ENCODE measurements around the gene MAP2K5. TPM values are rescaled to one million over a fixed set of nuclear protein-coding genes. Genes with fewer than 3 reads are reported as not detected.

Gene MAP2K5
- total RNA-seq, 4 donors from 2014 or later: 7.2 to 14.2 (median 9.3) TPM

GRCh38 chr15:67521783-67522568 lies 20.5 kb upstream of the MAP2K5 start:
- no peak for TF ChIP-seq CTCF (IDR thresholded peaks at IDR 0.05)
- DNase-seq (ENCODE audit: low spot score) (no peak), ATAC-seq (ENCODE audit: low FRiP score) (peak; percentile 25)

- ATAC-seq (ENCODE audit: low FRiP score) (no peak), DNase-seq (ENCODE audit: low spot score) (no peak)
- no peak for TF ChIP-seq CTCF (IDR thresholded peaks at IDR 0.05)
These were observed 19.2 kb upstream of the MAP2K5 start for GRCh38 chr15:67523330-67523729.

- ATAC-seq (ENCODE audit: low FRiP score) (no peak), DNase-seq (ENCODE audit: low spot score) (no peak)
- no peak for TF ChIP-seq CTCF (IDR thresholded peaks at IDR 0.05)
These were observed 18.3 kb upstream of the MAP2K5 start for GRCh38 chr15:67524235-67524634.

GRCh38 chr15:67528513-67528912 lies 14.0 kb upstream of the MAP2K5 start:
- TF ChIP-seq CTCF (IDR thresholded peaks at IDR 0.05): no peak
- ATAC-seq (ENCODE audit: low FRiP score) (no peak), DNase-seq (ENCODE audit: low spot score) (no peak)

- no peak for TF ChIP-seq CTCF (IDR thresholded peaks at IDR 0.05)
- no peak for DNase-seq (ENCODE audit: low spot score)
- no peak for ATAC-seq (ENCODE audit: low FRiP score)
These were observed 11.1 kb upstream of the MAP2K5 start for GRCh38 chr15:67531379-67531914.

- ATAC-seq (ENCODE audit: low FRiP score): no peak
- no peak for TF ChIP-seq CTCF (IDR thresholded peaks at IDR 0.05)
- no peak for DNase-seq (ENCODE audit: low spot score)
These were observed 8.6 kb upstream of the MAP2K5 start for GRCh38 chr15:67533873-67534272.

- no peak for TF ChIP-seq CTCF (IDR thresholded peaks at IDR 0.05)
- DNase-seq (ENCODE audit: low spot score) (no peak), ATAC-seq (ENCODE audit: low FRiP score) (no peak)
These were observed 8.1 kb upstream of the MAP2K5 start for GRCh38 chr15:67534360-67534759.

All from omental fat pad (tissue), 4 donors.